HG03354 (cell line): ENCODE results near the gene ZDHHC21.
A peak's percentile ranks its signal among the peaks of the same experiment; 100 is the strongest.

ENCODE experiments used
- ATAC-seq: cut with Tn5 transposase; IDR thresholded peaks from one replicate; pipeline ENCODE4 v1.9.1; 2021; ENCODE audit warnings: mild to moderate bottlenecking; ENCODE audit not compliant: unreplicated experiment, poor library complexity, severe bottlenecking

The ZDHHC21 gene, protein sequence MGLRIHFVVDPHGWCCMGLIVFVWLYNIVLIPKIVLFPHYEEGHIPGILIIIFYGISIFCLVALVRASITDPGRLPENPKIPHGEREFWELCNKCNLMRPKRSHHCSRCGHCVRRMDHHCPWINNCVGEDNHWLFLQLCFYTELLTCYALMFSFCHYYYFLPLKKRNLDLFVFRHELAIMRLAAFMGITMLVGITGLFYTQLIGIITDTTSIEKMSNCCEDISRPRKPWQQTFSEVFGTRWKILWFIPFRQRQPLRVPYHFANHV

DNA sequence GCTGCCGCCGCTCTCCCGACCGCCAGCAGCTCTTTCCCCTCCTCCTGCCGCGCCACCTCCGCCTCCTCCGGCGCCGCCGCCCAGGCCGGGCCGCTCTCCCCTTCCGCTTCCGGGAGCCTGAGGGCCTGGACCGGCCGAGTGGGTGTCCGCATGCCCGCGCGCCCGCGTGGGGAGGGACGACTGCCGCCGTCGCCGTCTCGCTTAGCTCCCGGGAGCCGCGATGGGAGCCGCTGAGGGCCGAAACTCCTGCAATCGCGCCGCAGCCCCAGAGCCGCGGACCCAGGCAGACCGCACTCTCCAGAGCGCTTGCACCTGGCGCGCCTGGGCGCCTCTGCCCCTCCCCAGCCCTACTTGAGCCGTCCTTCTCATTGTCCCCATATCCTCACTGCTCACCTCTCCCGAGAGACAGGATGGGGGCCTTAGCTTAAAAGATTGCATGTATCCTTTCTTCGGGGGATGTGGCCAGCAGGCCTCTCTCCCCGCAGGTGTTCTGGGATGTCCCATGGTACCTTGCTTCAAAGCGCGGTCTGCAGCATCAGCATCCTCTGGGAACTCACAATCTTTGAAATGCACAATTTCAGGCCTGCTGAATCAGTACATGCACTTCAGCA, at the start of gene ZDHHC21:
Gene ZDHHC21, minus strand, starts transcription at position 182 of the 611 bp plus-strand sequence. CDS start 19,092 bp downstream, outside the sequence.
- peak; percentile 84 for ATAC-seq

DNA sequence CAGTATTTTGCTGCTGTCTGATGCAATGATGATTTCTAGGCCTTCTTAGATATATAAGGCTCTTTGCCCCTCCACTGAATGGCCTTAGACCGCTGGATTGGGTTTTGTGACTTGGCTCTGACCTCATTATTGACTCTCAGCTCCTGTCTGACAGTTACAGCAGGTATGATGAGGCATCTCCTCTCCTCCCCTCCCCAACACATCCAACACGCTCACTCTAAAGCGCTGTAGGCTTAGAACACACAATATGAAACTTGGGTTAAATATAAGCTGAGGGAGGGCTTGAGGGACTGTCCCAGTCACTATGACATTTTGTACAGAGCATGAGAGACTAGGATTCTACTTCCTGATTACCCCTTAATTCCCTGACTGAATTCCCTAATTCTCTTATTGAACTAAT, 48.1 kb upstream of the ZDHHC21 start:
- peak; percentile 99 for ATAC-seq

DNA sequence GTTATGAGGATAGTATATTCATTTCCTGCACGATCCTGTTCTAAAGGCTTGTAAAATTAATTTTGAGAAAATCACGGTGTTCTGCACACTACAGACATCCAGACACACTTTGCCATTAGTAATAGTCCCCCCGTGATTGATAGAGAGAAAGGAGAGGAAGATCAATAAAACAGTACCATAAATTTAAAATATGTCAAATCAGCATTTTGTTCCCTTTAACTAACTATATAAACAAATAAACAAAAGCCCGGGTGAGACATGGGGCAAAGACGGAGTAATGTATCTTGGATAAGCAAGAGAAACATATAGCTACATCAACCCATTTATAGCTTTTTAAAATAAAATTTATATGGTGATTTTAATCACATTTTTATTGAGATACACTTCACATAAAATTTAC, 39.9 kb upstream of the ZDHHC21 start:
- ATAC-seq: no peak

DNA sequence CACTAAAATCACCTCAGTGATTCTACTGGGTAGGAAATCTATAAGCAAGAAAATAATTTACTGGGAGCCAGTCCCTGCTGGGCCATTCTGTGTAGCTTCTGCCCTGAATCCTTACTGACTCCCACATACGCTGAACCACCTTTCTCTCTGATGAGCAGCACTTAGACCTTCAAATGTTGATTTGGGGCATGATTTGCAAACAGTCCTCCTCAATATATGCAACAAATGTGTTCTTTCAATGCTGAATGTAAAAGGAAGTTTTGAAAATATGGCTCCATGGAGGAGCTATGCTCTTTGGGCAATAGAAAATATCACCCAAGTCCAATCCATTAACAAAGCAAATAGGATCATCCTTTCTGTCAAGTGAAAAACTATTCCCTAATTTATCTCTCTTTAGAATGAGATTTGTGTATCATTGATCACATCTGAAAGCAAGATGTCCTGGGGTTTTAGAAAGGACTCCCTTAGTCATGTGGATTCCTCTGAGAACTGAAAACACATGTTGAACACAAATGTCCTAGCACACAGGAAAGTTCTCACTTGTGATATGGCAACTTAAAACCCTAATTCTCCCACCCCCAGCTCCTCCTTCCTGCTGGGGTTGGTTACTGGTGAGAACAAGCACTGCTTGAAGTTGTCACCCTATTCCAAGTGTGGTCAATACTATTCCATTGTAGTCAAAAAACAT, 38.2 kb upstream of the ZDHHC21 start:
- no peak for ATAC-seq

DNA sequence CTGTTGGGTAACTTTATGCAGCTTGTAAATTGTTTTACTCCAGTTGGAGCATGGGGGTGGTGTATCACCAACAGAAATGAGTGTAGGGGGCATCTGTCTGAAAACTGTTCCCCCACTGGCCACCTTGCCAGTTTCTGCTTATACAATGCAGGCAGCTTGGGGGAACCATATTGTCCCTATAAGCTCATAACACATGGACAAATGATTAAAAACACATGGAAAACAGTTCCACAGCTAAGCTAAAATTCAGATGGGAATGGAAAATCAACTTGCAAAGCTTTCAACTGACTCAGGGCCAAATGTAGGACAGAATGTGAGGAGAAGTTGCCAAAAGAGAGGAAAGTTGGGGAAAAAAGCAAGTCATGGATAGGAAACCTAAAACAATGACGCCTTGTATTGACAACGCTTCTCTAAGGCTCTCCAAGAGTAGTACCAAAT, 37.2 kb upstream of the ZDHHC21 start:
- no peak for ATAC-seq

DNA sequence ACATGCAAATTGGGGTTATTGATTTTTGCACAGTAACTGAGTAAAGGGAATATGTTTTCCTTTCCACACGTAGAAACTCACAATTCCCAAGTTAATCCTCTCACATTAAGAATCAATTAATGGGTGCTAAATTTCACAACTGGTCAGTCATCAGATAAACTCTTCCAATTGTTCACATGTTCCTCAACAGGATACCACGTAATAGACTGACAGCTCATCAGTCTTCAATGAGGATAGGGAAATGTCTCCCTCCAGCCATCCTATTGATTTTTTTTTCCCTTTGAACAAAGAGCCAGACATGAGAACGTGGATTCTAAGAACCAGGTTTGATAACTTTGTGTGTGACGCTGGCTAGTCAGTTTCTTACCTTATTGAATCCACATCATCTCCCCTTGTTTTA, 30.1 kb upstream of the ZDHHC21 start:
- ATAC-seq: no peak

DNA sequence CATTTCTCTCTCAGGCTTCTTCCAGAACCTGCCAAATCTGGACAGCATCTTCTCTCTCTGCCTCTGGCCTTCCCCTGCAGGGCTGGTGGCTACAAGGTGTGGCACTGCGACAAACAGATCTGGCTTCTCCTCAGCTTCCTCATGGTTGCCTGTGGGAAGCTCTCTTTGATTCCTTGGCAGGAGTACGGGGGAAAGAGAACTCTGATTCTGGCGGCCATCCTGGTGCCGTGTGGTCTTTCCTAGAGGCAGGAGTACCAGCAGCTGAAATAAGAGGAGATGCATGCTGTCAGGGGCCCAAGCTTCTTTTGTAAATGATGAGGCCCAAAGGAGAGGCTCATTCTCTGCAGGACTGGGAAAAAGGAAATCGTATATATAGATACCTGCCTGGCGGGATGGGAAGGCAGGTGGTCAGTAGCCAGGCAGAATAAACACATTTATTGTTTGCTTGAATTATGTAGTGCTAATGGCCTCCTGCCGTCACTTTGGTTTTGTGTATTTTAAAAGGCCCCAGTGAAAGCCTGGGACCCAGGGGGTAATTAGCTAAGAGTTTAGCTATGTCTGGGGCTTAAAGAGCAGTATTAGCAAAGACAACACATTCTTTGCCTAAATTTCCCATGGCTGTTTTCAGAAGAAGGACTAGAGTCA, 29.3 kb upstream of the ZDHHC21 start, which contains the start of gene CER1:
Gene CER1, minus strand, starts transcription at position 343 of the 645 bp plus-strand sequence. Its CDS starts 61 bp downstream, at position 282.
- ATAC-seq: no peak

DNA sequence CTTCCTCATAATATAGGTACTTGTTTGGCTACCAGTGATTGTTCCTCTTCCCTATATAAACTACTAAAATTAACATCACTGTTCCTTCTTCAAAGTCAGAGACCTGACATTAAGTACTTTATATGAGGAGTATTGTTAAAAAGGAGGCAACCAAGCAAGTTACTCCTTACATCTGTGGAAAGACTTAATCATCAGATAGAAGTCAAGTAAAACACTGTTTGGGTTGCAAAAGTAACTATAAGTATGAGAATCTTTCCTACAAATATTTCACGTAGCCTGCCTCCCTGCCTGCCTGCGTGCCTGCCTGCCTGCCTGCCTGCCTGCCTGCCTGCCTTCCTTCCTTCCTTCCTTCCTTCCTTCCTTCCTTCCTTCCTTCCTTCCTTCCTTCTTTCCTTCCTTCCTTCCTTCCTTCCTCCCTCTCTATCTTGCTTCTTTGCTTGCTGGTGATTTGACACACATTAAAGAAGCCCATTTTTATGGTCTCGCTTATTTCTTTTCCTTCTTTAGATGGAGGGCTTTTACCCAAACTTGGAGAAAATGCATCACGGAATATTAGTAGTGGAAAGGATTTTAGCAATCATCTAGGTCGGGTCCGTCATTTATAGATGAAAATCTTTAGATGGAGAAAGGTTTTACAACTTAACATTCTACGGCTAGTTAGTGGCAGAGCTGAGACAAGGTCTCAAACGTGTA, 26.1 kb upstream of the ZDHHC21 start:
- no peak for ATAC-seq

DNA sequence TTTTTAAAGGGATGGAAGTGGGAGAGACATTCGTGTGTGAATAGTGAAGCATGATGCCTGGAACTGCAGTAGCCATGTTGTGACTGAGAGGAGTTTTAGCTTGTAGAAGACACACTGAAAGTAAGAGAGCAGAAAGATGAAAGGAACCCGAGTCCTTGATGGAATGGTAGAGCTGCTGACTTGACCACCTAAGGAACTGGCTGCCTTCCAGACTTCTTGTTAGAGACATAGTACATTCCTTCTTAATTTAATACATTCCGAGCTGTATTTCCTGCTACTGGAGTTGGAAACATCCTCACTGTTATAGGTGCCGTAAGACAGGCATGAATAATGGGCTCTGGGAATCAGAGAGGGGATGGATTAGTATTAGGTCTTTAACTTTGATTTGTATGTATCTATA, 21.9 kb upstream of the ZDHHC21 start:
- ATAC-seq: no peak

DNA sequence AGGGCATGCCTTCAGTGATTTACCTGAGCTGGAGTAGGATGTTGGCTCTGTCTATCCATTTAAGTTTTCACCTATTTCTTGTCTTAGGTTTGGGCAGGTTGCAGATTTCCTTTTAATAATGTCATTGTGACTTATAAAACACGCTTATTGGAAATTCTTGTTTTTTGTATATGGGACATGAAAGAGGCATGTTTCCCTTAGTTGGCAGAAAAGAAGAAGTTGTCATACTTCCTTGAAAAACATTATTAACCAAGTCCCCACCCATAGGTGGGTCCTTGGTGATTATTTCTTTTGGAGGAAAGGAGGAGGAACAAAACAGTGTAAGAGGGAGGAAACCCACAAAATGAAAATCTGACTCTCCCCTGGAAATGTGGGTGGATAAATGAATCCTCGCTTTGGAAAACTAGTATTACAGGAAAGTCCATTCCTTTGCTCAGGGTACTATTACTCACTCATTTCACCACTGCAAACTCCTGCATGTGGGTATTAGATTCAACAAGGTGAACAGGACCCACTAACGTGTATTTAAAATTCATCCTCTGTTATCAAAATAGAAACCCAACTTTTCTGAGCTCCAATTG, 20.0 kb upstream of the ZDHHC21 start:
- ATAC-seq: no peak

DNA sequence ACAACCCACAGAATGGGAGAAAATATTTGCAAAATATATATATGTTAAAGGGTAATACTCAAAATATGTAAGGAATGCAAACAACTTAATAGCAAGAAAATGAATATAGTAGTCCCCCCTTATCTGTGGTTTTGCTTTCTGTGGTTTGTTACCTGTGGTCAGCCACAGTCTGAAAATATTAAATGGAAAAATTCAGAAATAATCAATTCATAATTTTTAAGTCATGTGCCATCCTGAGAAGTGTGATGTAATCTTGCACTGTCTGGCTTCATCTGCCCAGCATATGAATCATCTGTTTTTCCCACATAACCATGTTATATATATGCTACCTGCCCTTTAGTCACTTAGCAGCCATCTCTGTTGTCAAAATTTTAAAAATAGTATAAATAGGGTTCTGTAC, 17.6 kb upstream of the ZDHHC21 start:
- ATAC-seq: no peak

DNA sequence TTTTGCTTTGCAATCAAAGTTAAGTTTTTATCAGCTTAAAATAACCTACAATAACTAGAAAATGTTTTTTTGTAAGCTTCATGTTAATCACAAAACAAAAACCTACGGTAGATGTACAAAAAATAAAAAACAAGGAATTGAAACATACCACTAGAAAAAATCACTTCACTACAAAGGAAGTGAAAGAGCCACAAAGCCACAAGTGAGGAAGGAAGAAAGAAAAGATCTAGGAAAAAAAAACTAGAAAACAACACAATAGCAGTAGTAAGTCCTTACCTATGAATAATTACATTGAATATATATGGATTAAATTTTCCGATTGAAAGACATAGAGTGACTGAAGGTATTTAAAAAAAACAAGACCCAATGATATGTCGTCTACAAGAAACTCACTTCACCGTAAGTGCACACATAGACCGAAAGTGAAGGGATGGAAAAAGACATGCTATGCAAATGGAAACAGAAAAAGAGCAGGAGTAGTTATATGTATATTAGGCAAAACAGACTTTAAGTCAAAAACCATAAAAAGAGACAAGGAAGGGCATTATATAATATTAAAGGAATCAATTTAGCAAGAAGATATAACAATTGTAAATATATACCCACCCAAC, 13.4 kb upstream of the ZDHHC21 start:
- peak; percentile 60 for ATAC-seq

DNA sequence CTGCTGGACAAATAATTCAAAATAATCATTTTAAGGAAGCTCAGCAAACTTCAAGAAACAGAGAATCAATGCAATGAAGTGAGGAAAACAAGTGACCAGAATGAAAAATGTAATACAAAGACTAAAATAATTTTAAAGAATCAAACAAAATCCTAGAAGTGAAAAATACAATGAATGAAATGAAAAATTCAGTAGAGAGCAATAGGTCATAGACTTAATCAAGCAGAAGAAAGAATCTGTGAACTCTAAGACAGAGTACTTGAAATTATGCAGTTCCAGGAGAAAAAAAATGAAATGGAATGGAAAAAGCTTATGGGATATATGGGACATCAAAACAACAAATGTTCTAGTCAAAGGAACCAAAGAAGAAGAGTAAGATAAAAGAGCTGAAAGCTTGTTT, 11.8 kb upstream of the ZDHHC21 start:
- no peak for ATAC-seq

DNA sequence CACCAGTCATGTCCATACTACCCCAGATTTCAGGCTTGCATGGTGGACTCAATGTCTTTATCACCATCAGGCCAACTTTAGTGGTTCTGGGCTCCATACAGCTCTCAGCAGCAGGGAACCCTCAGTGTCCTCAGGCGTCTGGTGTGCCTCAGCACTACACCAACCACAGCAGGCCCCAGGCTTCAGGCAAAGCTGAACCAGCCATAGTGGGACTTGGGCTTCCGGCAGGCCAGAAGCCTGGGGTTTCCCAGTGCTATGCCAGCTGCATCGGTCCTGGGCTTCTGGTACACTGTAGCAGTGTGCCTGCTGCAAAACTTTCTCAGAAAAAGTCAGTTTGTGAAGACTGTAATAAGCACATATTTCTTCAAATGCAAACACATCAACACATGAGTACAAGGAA, 11.0 kb upstream of the ZDHHC21 start:
- ATAC-seq: no peak

DNA sequence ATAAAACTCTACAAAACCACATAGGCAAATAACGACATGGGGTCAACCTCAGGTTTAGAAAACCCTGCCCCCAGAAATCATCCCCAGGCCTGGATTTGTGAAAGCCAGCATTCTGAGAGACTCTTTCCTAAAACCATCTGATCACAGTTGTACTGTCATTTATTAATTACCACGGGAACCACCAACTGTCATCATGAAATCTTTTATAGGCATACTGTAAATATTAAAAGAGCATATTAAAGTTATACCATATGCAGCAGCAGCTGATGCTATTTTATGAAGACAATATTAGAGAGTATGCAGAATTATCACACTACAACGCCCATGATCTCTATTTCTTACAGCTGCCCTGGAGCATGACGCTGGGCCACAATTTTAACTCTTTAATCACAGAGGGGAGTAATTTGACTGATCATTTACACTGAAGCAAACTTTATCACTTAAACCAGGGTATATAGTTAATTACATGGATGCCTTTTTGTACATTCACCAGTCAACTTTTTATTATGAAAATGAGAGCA, 9.0 kb upstream of the ZDHHC21 start:
- ATAC-seq: no peak

DNA sequence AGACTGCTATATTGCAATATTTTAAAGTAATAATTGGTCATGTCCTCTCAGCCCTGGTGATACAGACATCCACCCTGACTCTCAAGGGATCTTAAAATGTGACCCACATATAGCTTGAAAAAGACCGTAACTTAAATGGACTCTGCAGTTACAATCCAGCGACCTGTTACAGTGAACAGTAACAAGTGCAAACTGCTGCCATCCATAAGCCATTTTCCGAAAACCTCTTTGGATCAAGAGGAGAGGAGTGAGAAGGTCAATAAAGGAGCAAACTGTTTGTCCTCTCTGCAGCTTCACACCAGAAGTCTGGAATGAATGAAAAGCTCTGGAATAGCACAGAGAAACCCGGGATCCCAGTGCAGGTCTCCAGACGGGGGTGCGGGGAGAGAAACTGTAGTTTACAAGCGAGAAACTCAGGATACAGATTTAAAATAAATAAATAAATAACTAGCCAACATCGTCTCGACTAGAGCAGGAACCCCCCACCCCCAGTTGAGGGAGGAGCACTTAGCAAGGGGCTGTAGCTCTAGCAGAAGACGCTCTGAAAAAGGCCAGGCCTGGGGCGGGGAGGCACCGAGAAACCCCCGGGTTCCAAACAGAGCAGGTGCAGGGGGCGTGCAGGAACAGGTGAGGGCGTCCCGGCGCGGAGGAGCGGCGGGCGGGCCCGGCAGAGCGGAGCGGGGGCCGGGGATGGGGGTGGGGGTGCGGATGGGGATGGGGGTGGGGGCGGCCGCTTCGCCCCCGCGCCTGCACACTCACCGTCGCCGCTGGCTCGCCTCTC, 572 bp downstream of the ZDHHC21 start:
- ATAC-seq: peak; percentile 46

DNA sequence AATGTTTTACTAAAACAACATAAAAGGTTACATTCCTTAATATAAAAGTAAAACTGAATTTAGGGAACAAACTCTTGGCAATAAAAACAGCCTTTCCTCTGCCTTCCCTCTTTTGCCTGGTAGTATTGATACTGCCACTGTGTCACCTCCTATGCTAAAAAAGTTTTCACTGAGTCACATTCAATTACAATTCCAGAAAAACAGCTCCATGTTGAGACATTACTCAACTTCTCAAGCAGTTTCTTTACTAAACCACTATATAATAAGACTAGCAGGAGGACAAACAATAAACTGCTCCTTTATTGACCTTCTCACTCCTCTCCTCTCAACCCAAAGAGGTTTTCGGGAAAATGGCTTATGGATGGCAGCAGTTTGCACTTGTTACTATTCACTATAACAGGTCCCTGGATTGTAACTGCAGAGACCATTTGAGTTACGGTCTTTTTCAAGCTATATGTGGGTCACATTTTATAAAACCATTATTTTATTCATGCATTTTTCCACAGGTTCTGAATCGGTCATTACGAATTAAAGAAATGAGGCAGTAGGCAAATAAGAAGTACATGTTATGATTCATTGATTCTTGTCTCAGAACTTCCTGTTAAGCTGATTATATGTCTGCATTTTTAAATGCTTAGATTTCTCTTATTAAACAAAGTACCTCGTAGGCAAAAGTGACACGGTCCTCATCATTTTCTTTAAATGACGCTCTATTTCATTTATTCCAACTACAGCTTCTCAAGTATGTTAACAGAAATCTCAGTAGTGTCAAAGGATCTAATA, 2.1 kb downstream of the ZDHHC21 start:
- no peak for ATAC-seq
